A549 (cell line): ENCODE results near the gene DAGLA. TPM values are rescaled to one million over a fixed set of nuclear protein-coding genes. Genes with fewer than 3 reads are reported as not detected.

Experiments
- ATAC-seq, 2 experiments: fragments of 200-7000 bp in 1 of 2; fragments of >200 bp in 1 of 2; cut with Nextera tagmentation in 1 of 2; cut with Tn5 transposase in 1 of 2; 3 replicates each; pipeline versions ENCODE4 v1.8.0 to v1.9.1; 2018 to 2020; ENCODE audit warnings: mild to moderate bottlenecking in 1 of 2, moderate library complexity in 1 of 2
- CTCF ChIA-PET: fragments of 300-600 bp; sonication (Branson Sonifier 250); formaldehyde crosslinking; extraction: SDS; loops from one replicate; lab custom pipeline; 2021; ENCODE audit warnings: antibody characterized with exemption, inconsistent platforms; lab: Yijun Ruan, JAX
- POLR2A ChIA-PET: fragments of 350-600 bp; formaldehyde crosslinking; extraction: SDS; loops from one replicate; lab custom pipeline; 2021; ENCODE audit warnings: antibody characterized with exemption, inconsistent platforms; lab: Yijun Ruan, JAX
- DNase-seq, 2 experiments: peaks; one replicate each; pipeline versions ENCODE4 v3.0.0 to v3.0.0-alpha.2; 2011 to 2016; ENCODE audit warnings: low read depth in 1 of 2, low spot score in 1 of 2
- FAIRE-seq: peaks from 2 replicates; lab custom pipeline; 2011; peaks lifted over from hg19 to GRCh38; lab: Jason Lieb, UNC
- H3K27ac ChIP-seq, 2 experiments: fragments of >200 bp; sonication (Bioruptor Twin); formaldehyde crosslinking; 3 replicates each; pipeline ENCODE4 v1.5.1; 2016 to 2017
- H3K4me1 ChIP-seq: fragments of >200 bp; sonication (Bioruptor Twin); formaldehyde crosslinking; 3 replicates; pipeline ENCODE4 v1.6.1; 2016
- H3K4me2 ChIP-seq: fragments of >200 bp; sonication (Bioruptor Twin); formaldehyde crosslinking; 3 replicates; pipeline ENCODE4 v1.6.1; 2016
- H3K4me3 ChIP-seq: fragments of >200 bp; sonication (Bioruptor Twin); formaldehyde crosslinking; 3 replicates; pipeline ENCODE4 v1.5.1; 2016
- H3K9me3 ChIP-seq: fragments of >200 bp; sonication (Bioruptor Twin); formaldehyde crosslinking; 3 replicates; pipeline ENCODE4 v1.6.1; 2016
- BHLHE40 ChIP-seq: IDR thresholded peaks from 2 replicates; pipeline ENCODE4 v1.6.1; 2012; ENCODE audit warnings: low read depth, low read length, inconsistent platforms
- CEBPB ChIP-seq, 2 experiments: fragments of >200 bp in 1 of 2; sonication (Bioruptor Twin) in 1 of 2; formaldehyde crosslinking in 1 of 2; IDR thresholded peaks; 2 replicates each; pipeline ENCODE4 v1.6.1; 2012 to 2016
- CHD2 ChIP-seq: fragments of 150-350 bp; IDR thresholded peaks from 2 replicates; pipeline ENCODE4 v1.6.1; 2014; ENCODE audit warnings: low read length; ENCODE audit not compliant: partially characterized antibody
- CHD4 ChIP-seq: fragments of 200-600 bp; sonication (generic); IDR thresholded peaks from 2 replicates; pipeline ENCODE4 v1.6.1; 2016; ENCODE audit warnings: antibody characterized with exemption, mild to moderate bottlenecking, borderline replicate concordance
- EHF ChIP-seq: fragments of 250-450 bp; sonication (Bioruptor Pico); IDR thresholded peaks from 2 replicates; pipeline ENCODE4 v1.5.0; 2020; ENCODE audit warnings: mild to moderate bottlenecking
- EHMT2 ChIP-seq: fragments of 200-600 bp; sonication (generic); IDR thresholded peaks from 2 replicates; pipeline ENCODE4 v1.6.1; 2016; ENCODE audit warnings: antibody characterized with exemption, low read depth, mild to moderate bottlenecking, moderate library complexity
- ELK1 ChIP-seq: fragments of 150-350 bp; IDR thresholded peaks from 2 replicates; pipeline ENCODE4 v1.6.1; 2014; ENCODE audit warnings: low read depth, mild to moderate bottlenecking, low read length
- EP300 ChIP-seq, 2 experiments: fragments of >200 bp; sonication (Bioruptor Twin); formaldehyde crosslinking; IDR thresholded peaks; 2 replicates in 1 of 2; 3 replicates in 1 of 2; pipeline ENCODE4 v1.6.1; 2016 to 2017
- FOSL2 ChIP-seq, 2 experiments: fragments of 450-650 bp in 1 of 2; fragments of >200 bp in 1 of 2; sonication (Bioruptor Twin) in 1 of 2; formaldehyde crosslinking; IDR thresholded peaks; 2 replicates each; pipeline versions ENCODE4 v1.5.0 to v1.6.1; 2016 to 2020; ENCODE audit warnings: mild to moderate bottlenecking in 1 of 2, moderate library complexity in 1 of 2
- GATA3 ChIP-seq: IDR thresholded peaks from 2 replicates; pipeline ENCODE4 v1.6.1; 2012; ENCODE audit warnings: borderline replicate concordance
- HDAC2 ChIP-seq: fragments of 200-600 bp; sonication (generic); IDR thresholded peaks from 2 replicates; pipeline ENCODE4 v1.6.1; 2016
- HEYL ChIP-seq: fragments of 250-450 bp; sonication (Bioruptor Pico); IDR thresholded peaks from 2 replicates; pipeline ENCODE4 v1.8.0; 2021; ENCODE audit warnings: mild to moderate bottlenecking, moderate library complexity
- HOXA7 ChIP-seq: fragments of 250-450 bp; sonication (Bioruptor Pico); IDR thresholded peaks from 2 replicates; pipeline ENCODE4 v1.5.0; 2020; ENCODE audit warnings: mild to moderate bottlenecking, moderate library complexity
- HOXB13 ChIP-seq: fragments of 250-450 bp; sonication (Bioruptor Pico); IDR thresholded peaks from 2 replicates; pipeline ENCODE4 v1.5.0; 2020; ENCODE audit warnings: low read depth, mild to moderate bottlenecking, moderate library complexity
- JUN ChIP-seq, 2 experiments: fragments of >200 bp; sonication (Bioruptor Twin); formaldehyde crosslinking; IDR thresholded peaks; 2 replicates in 1 of 2; 3 replicates in 1 of 2; pipeline ENCODE4 v1.6.1; 2016 to 2017
- JUNB ChIP-seq: fragments of >200 bp; sonication (Bioruptor Twin); formaldehyde crosslinking; IDR thresholded peaks from 2 replicates; pipeline ENCODE4 v1.6.1; 2016
- KDM1A ChIP-seq: fragments of 200-600 bp; sonication (generic); IDR thresholded peaks from 2 replicates; pipeline ENCODE4 v1.6.1; 2016; ENCODE audit warnings: low read depth, mild to moderate bottlenecking
- KDM5A ChIP-seq: fragments of 200-600 bp; sonication (generic); IDR thresholded peaks from 2 replicates; pipeline ENCODE4 v1.6.1; 2016; ENCODE audit warnings: antibody characterized with exemption, mild to moderate bottlenecking
- MAFK ChIP-seq: fragments of 450-650 bp; IDR thresholded peaks from 2 replicates; pipeline ENCODE4 v1.6.1; 2014; ENCODE audit not compliant: partially characterized antibody
- MAX ChIP-seq: IDR thresholded peaks from 2 replicates; pipeline ENCODE4 v1.6.1; 2012
- MAZ ChIP-seq: fragments of 150-350 bp; IDR thresholded peaks from 2 replicates; pipeline ENCODE4 v1.6.1; 2014; ENCODE audit warnings: antibody characterized with exemption, low read depth, low read length, borderline replicate concordance
- NPAS2 ChIP-seq: fragments of 250-450 bp; sonication (Bioruptor Pico); IDR thresholded peaks from 2 replicates; pipeline ENCODE4 v1.8.0; 2022; ENCODE audit warnings: mild to moderate bottlenecking, moderate library complexity, borderline replicate concordance
- PHF8 ChIP-seq: fragments of 200-600 bp; sonication (generic); IDR thresholded peaks from 2 replicates; pipeline ENCODE4 v1.6.1; 2016; ENCODE audit warnings: low read depth, mild to moderate bottlenecking, antibody characterized with exemption, moderate library complexity, borderline replicate concordance
- RARB ChIP-seq: fragments of 250-450 bp; sonication (Bioruptor Pico); IDR thresholded peaks from 2 replicates; pipeline ENCODE4 v1.8.0; 2021; ENCODE audit warnings: mild to moderate bottlenecking, moderate library complexity
- REST ChIP-seq: fragments of 200-600 bp; sonication (generic); IDR thresholded peaks from 2 replicates; pipeline ENCODE4 v1.6.1; 2016; ENCODE audit warnings: antibody characterized with exemption, mild to moderate bottlenecking, moderate library complexity
- RFX5 ChIP-seq: fragments of 450-650 bp; IDR thresholded peaks from 2 replicates; pipeline ENCODE4 v1.7.1; 2014; ENCODE audit warnings: antibody characterized with exemption, mild to moderate bottlenecking, moderate library complexity
- RNF2 ChIP-seq: fragments of 200-600 bp; sonication (generic); IDR thresholded peaks from 2 replicates; pipeline ENCODE4 v1.6.1; 2016; ENCODE audit warnings: low read depth, mild to moderate bottlenecking, antibody characterized with exemption, moderate library complexity, borderline replicate concordance
- SMC3 ChIP-seq: fragments of >200 bp; sonication (Bioruptor Twin); formaldehyde crosslinking; IDR thresholded peaks from 3 replicates; pipeline ENCODE4 v1.6.1; 2018; ENCODE audit warnings: inconsistent platforms
- TP53 ChIP-seq: fragments of 250-450 bp; sonication (Bioruptor Pico); IDR thresholded peaks from 2 replicates; pipeline ENCODE4 v1.5.0; 2021; ENCODE audit warnings: mild to moderate bottlenecking, moderate library complexity
- USF2 ChIP-seq: fragments of 450-650 bp; IDR thresholded peaks from 2 replicates; pipeline ENCODE4 v1.6.1; 2014; ENCODE audit warnings: antibody characterized with exemption
- ZSCAN20 ChIP-seq: fragments of 250-450 bp; sonication (Bioruptor Pico); IDR thresholded peaks from 2 replicates; pipeline ENCODE4 v1.8.0; 2022; ENCODE audit warnings: mild to moderate bottlenecking, moderate library complexity
- WGBS: methylation state at CpG from one replicate; pipeline ENCODE4 v1.1.6; 2017; ENCODE audit errors: missing lambda C conversion rate; 5-methylcytosine and 5-hydroxymethylcytosine counted together
- polyA plus RNA-seq, 4 experiments: library from polyadenylated mRNA; depleted of rRNA in 3 of 4; stranded (reverse); fragments of >200 nt; fragmentation: RNase III in 1 of 4; extraction: RNeasy Plus Mini Kit Qiagen cat#74134 plus additional on column Dnase treatment in 1 of 4; gene quantifications; 2 replicates in 3 of 4; 3 replicates in 1 of 4; pipeline ENCODE4 v1.2.3, GENCODE V29; 2011 to 2017

DAGLA gene
- polyA plus RNA-seq, 2 of the 4 experiments (the other 2 are of a cell fraction) = 0.93 to 2.5 TPM

- CTCF ChIA-PET = interaction anchor here (1.1 to 10.4 kb wide), 6 partner anchors 9 to 162 kb away, joined by 3 to 141 read pairs (median 5); a partner anchor contains a TSS
- Histone ChIP-seq H3K4me3 (no peak overlapping the region), H3K4me2 (no peak overlapping the region), H3K4me1 (no peaks in the 10 kb centered on the region), H3K27ac (no peak overlapping the region), H3K9me3 (no peaks in the 10 kb centered on the region)
- no peak for TF ChIP-seq HDAC2
- TF ChIP-seq REST = no peak
- TF ChIP-seq CEBPB (IDR thresholded peaks at IDR 0.05) = no peak
- no peak for TF ChIP-seq TP53 (CRISPR knock-in tag)
- no peak for TF ChIP-seq USF2
- no peak for TF ChIP-seq HOXA7 (CRISPR knock-in tag)
- no peak for TF ChIP-seq BHLHE40
- no peak for TF ChIP-seq MAZ
- TF ChIP-seq JUNB = no peak
- no peak for TF ChIP-seq ZSCAN20
- no peak for TF ChIP-seq PHF8
- no peak for TF ChIP-seq RFX5
- no peak for TF ChIP-seq NPAS2 (CRISPR knock-in tag)
- TF ChIP-seq RARB = no peak
- TF ChIP-seq ELK1 = no peak
- TF ChIP-seq HEYL (CRISPR knock-in tag) = no peak
- no peak for TF ChIP-seq HOXB13 (CRISPR knock-in tag)
- TF ChIP-seq JUN (IDR thresholded peaks at IDR 0.05) = no peak
- no peak for FAIRE-seq
- DNase-seq = no peak
- POLR2A ChIA-PET = no interaction called here
- no peak for ATAC-seq
- 100% methylated on average over 1 of the region's 1 CpG for WGBS
These were observed 44.9 kb upstream of the DAGLA start for GRCh38 chr11:61635304-61635703.

- no peak overlapping the region for H3K4me3 ChIP-seq
- TF ChIP-seq RFX5 = no peak
- TF ChIP-seq CHD4 = no peak
- no peak for TF ChIP-seq KDM5A
- TF ChIP-seq CHD2 = no peak
- no peak for TF ChIP-seq USF2
- TF ChIP-seq MAX = no peak
- TF ChIP-seq GATA3 = no peak
- TF ChIP-seq EHMT2 = no peak
- TF ChIP-seq RNF2 = no peak
- TF ChIP-seq KDM1A = no peak
- no peak for TF ChIP-seq MAFK
- TF ChIP-seq FOSL2 (IDR thresholded peaks at IDR 0.05) = no peak
- no peak for TF ChIP-seq FOSL2 (CRISPR knock-in tag; IDR thresholded peaks at IDR 0.05)
- no peak for TF ChIP-seq EP300 (IDR thresholded peaks at IDR 0.05)
- TF ChIP-seq EHF (CRISPR knock-in tag) = no peak
- TF ChIP-seq MAZ = no peak
- no peak for TF ChIP-seq SMC3
- DNase-seq (no peak), ATAC-seq (no peak), FAIRE-seq (no peak)
- H3K27ac ChIP-seq = no peak overlapping the region
- POLR2A ChIA-PET = no interaction called here
- H3K4me1 ChIP-seq = no peaks in the 10 kb centered on the region
- H3K4me2 ChIP-seq = no peak overlapping the region
- CTCF ChIA-PET = interaction anchor here (1.1 to 10.4 kb wide), 7 partner anchors 7 to 187 kb away, joined by 3 to 141 read pairs (median 10); a partner anchor contains a TSS
- H3K9me3 ChIP-seq = no peaks in the 10 kb centered on the region
- 83% methylated on average over 5 of the region's 5 CpGs for WGBS
These were observed 44.4 kb upstream of the DAGLA start for GRCh38 chr11:61635787-61636186.
